HG02763 (cell line): ENCODE results near the gene TSPAN6.

Experiments
- ATAC-seq: cut with Tn5 transposase; IDR thresholded peaks from one replicate; pipeline ENCODE4 v1.9.1; 2021; ENCODE audit warnings: mild to moderate bottlenecking, moderate library complexity; ENCODE audit not compliant: unreplicated experiment

TSPAN6 gene

DNA sequence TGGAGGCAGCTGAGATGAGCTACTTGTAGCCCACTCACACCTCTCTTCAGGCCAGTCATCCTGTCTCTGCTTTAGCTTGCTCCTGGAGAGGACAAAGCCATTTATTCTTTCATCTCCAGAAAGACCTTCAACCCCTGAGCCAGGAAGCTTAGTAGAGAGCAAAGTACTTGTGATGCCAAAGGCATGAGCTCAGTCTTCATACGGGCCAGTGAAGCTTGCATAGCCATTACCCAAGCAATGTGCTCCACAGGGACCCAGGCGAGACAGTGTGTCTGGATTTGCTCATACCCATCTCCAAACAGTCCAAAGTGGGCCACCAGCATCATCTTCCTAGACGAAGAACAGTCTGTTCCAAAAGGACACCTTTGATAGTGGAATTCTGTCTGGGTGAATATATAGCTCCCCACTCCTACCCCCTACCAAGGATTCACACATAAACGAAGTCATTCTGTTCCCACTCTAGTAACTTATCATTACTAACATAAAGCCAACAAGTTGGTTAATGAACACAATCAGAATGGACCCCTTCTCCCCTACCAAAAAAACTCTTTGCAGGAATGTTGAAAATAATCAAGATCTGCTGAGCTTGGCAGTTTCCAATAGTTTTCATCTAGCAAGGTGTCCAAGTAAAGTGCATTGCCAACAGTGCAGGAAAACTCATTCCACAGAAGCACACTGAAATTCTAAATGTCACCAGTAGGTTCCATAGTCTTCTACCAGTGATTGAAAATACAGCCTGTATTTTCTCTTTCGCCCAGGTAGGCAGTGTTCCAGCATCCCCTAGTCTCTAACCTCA lies 45.2 kb downstream of the TSPAN6 start:
- no peak for ATAC-seq

DNA sequence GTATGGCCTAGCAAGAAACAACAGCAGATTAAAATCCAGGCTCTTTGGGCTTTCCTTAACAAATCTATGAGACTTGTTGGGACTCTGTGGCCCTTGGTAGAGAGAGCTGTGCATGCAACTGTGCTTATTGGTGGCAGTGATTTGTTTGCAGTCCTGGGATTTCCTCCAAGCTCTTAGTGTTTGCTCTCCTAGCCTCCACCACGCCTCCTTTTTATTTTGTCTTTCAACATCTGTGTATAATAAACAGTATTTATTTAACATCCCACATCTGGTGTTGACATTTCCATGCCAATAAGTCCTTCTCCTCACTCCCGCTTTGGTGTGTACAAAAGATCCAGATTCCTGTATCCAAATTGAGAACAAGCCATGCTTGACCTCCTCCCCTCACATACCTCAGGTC lies 48.7 kb downstream of the TSPAN6 start:
- no peak for ATAC-seq

DNA sequence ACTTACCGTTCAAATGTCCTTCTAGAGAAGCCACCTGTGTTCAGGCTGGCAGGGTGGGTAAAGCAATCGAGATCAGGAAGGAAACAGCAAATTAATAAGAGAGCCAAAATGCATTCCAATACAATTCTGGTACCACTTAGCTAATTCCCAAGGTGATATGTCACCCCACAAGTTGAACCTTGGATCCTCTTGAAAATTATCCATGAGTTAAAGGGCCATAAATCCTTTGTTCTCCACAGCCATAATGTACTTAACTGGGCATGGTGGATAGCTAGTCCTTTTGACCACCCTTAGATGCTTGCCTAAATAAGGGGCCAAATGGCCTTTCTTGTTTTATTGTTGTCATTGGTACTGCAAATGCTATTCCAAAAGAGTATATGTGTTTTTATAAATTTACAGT lies 49.9 kb downstream of the TSPAN6 start:
- no peak for ATAC-seq

DNA sequence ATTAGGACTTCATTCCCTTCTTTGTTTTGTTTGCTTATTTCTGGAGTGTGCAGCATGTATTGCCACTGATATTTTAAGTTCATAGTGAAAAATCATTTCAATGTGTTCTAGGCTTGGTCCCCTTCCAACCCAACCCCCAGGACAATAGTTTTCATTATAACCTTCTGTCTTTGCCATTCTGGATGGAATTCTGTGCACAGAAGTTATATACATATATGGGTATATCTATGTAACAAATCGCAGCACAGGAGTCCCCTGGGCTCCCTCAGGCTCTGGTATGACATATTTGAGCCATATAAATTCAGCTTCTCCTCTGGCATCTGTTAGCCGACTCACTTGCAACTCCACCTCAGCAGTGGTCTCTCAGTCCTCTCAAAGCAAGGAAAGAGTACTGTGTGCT lies 52.0 kb downstream of the TSPAN6 start, which contains the start of gene TNMD:
TNMD (plus strand) TSS at position 326 of the 400 bp plus-strand sequence. CDS start 83 bp downstream, outside the sequence.
- ATAC-seq = no peak
